Colonic mucosa (tissue), 4 donors: ENCODE results near the gene UPB1. TPM values are rescaled to one million over a fixed set of nuclear protein-coding genes. Genes with fewer than 3 reads are reported as not detected.
"Not testable (repeated sequence)": the region's sequence is repeated elsewhere in the genome, so short reads cannot be mapped to it uniquely, and the experiment has no call there.

Source experiments
- DNase-seq: peaks from one replicate; pipeline ENCODE4 v3.0.0-alpha.2; 2020
- H3K27ac ChIP-seq: fragments of 200-600 bp; one replicate; pipeline ENCODE4 v1.8.0; 2021
- H3K27me3 ChIP-seq: fragments of 200-600 bp; one replicate; pipeline ENCODE4 v1.8.0; 2021
- H3K36me3 ChIP-seq: fragments of 200-600 bp; one replicate; pipeline ENCODE4 v1.8.0; 2021
- H3K4me1 ChIP-seq: fragments of 200-600 bp; one replicate; pipeline ENCODE4 v1.8.0; 2021; ENCODE audit warnings: mild to moderate bottlenecking
- H3K4me3 ChIP-seq: fragments of 200-600 bp; one replicate; pipeline ENCODE4 v1.8.0; 2021
- H3K9ac ChIP-seq, 2 donors: one replicate each; pipeline ENCODE4 v1.7.0; 2013; ENCODE audit warnings: control low read depth in 2 of 2, low read depth in 2 of 2, low read length in 2 of 2
- H3K9me3 ChIP-seq: fragments of 200-600 bp; one replicate; pipeline ENCODE4 v1.8.0; 2021
- CTCF ChIP-seq: fragments of 200-600 bp; IDR thresholded peaks from one replicate; pipeline ENCODE4 v1.8.0; 2022; ENCODE audit warnings: antibody characterized with exemption, mild to moderate bottlenecking
- intact Hi-C: fragments of 100-400 bp; cut with DNase I; formaldehyde crosslinking; loops from one replicate; pipeline ENCODE4 v1.14.1; 2022
- total RNA-seq, 2 donors: library from RNA; stranded (reverse); fragmentation: NEBNext Ultra II Directional in 1 of 2; extraction: Animal tissue kit (Norgen Biotek cat#: 25700) in 1 of 2; gene quantifications; one replicate each; pipeline ENCODE4 v1.2.1, GENCODE V29; 2021
- donor health status: healthy.
- donor health status: DM: no; HTN: no; CAD: no.
- donor health status: DM: no; HTN: no; CAD: no.

The UPB1 gene
- total RNA-seq, 2 donors from 2014 or later: 0.16 to 0.20 TPM

DNA sequence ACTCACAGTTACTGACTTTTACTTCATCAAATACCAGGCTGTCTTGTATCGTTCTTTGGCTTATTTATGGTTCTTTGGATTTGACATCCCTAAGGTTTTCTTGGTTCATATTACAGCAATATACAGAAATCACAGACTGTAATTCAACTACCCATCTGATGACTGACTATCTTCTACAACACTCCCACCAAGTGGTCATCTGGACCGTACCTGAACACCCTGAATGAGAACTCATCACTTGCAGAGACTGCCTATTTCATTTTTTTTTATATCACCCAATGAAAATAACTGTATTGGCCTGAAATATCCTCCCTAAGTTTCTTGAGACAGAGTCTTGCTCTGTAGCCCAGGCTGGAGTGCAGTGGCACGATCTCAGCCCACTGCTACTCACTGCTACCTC, 9.5 kb upstream of the UPB1 start:
- no peak overlapping the region for H3K9ac ChIP-seq
- H3K27me3 ChIP-seq: no peaks in the 10 kb centered on the region
- H3K4me3 ChIP-seq: no peak overlapping the region
- TF ChIP-seq CTCF: no peak
- no peak overlapping the region for H3K27ac ChIP-seq
- H3K36me3 ChIP-seq: no peaks in the 10 kb centered on the region
- no peaks in the 10 kb centered on the region for H3K9me3 ChIP-seq
- intact Hi-C loops: no loop called here
- no peak for DNase-seq
- H3K4me1 ChIP-seq: no peaks in the 10 kb centered on the region

DNA sequence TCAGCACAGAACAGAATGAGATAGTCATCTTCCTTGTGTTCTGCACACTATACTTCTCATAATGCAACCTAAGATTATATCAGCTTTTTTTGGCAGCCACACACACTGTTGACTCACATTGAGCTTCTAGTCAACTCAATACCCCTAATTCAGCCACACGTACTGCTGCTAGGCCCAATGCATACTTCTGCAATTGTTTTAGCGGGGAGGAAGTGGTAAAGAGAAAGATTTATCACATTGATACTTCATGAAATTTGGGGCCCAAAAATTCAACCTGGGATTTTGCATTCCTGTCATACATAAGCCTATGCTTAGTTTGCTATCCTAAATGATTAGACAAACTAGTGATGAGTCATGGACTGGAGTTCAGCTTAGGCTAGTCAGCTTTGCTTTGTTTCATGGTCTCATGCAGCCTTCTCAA, 8.6 kb upstream of the UPB1 start:
- intact Hi-C loops: no loop called here
- Histone ChIP-seq H3K27me3 (no peaks in the 10 kb centered on the region), H3K27ac (no peak overlapping the region), H3K4me3 (no peak overlapping the region), H3K36me3 (no peaks in the 10 kb centered on the region), H3K4me1 (no peaks in the 10 kb centered on the region), H3K9ac (no peak overlapping the region), H3K9me3 (no peaks in the 10 kb centered on the region)
- no peak for DNase-seq
- no peak for TF ChIP-seq CTCF

DNA sequence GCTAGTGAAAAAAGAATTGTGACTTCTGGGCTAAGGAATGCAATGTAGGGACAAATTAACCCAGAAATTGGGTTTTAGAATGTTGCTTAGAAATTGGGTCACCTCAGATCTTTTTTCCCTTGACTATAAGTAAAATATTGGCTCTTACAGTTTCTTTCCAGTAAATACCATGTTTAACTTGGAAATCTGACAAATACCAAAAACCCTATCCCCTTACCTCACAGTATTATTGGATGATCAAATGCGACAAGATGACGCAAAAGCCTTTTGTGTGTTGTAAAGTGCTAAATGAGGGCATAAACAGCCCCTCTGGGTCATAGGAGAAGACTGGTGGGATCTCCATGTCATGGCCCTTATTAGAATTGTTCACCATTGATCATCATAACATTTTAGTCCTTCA, 6.1 kb upstream of the UPB1 start:
- intact Hi-C loops: no loop called here
- H3K27me3 ChIP-seq: peaks cover 6% of the 10 kb centered on the region
- no peak for DNase-seq
- no peaks in the 10 kb centered on the region for H3K36me3 ChIP-seq
- no peak overlapping the region for H3K9ac ChIP-seq
- TF ChIP-seq CTCF: no peak
- H3K4me1 ChIP-seq: no peaks in the 10 kb centered on the region
- no peaks in the 10 kb centered on the region for H3K9me3 ChIP-seq
- no peak overlapping the region for H3K4me3 ChIP-seq
- H3K27ac ChIP-seq: no peak overlapping the region

DNA sequence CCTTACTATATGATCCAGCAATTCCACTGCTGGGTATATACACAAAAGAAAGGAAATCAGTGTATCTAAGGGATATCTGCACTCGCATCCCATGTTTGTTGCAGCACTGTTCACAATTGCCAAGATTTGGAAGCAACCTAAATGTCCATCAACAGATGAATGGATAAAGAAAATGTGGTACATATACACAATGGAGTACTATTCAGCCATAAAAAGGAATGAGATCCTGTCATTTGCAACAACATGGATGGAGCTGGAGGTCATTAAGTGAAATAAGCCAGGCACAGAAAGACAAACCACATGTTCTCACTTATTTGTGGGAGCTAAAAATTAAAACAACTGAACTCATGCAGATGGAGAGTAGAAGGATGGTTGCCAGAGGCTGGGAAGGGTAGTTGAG, 5.7 kb upstream of the UPB1 start:
- DNase-seq, H3K4me3 ChIP-seq, H3K27ac ChIP-seq, H3K9me3 ChIP-seq, H3K4me1 ChIP-seq, intact Hi-C loops, H3K27me3 ChIP-seq, H3K9ac ChIP-seq, H3K36me3 ChIP-seq: not testable (repeated sequence)

- DNase-seq: no peak
- Histone ChIP-seq H3K27ac (no peak overlapping the region), H3K9me3 (no peaks in the 10 kb centered on the region), H3K27me3 (peaks cover 21% of the 10 kb centered on the region), H3K4me1 (peaks cover 8% of the 10 kb centered on the region), H3K9ac (no peak overlapping the region), H3K4me3 (no peak overlapping the region), H3K36me3 (no peaks in the 10 kb centered on the region)
- TF ChIP-seq CTCF: no peak
- intact Hi-C loops: no loop called here
These were observed 2.7 kb upstream of the UPB1 start for GRCh38 chr22:24492391-24492790.

GRCh38 chr22:24494167-24494527, 985 bp upstream of the UPB1 start:
- peaks cover 21% of the 10 kb centered on the region for H3K27me3 ChIP-seq
- no peak for DNase-seq
- intact Hi-C loops: no loop called here
- no peaks in the 10 kb centered on the region for H3K36me3 ChIP-seq
- no peak overlapping the region for H3K9ac ChIP-seq
- no peaks in the 10 kb centered on the region for H3K9me3 ChIP-seq
- H3K27ac ChIP-seq: no peak overlapping the region
- no peak overlapping the region for H3K4me3 ChIP-seq
- peaks cover 8% of the 10 kb centered on the region for H3K4me1 ChIP-seq
- no peak for TF ChIP-seq CTCF
